GM19035 (cell line): Measurements from ENCODE around the gene DEPDC5.
A peak's percentile ranks its signal among the peaks of the same experiment; 100 is the strongest.
"Not testable (repeated sequence)": the region's sequence is repeated elsewhere in the genome, so short reads cannot be mapped to it uniquely, and the experiment has no call there.

ENCODE experiments used
- ATAC-seq: cut with Tn5 transposase; IDR thresholded peaks from one replicate; pipeline ENCODE4 v1.9.1; 2021; ENCODE audit not compliant: unreplicated experiment

DEPDC5 gene

GRCh38 chr22:31748490-31748889 is 5.3 kb upstream of the DEPDC5 start:
- no peak for ATAC-seq

DNA sequence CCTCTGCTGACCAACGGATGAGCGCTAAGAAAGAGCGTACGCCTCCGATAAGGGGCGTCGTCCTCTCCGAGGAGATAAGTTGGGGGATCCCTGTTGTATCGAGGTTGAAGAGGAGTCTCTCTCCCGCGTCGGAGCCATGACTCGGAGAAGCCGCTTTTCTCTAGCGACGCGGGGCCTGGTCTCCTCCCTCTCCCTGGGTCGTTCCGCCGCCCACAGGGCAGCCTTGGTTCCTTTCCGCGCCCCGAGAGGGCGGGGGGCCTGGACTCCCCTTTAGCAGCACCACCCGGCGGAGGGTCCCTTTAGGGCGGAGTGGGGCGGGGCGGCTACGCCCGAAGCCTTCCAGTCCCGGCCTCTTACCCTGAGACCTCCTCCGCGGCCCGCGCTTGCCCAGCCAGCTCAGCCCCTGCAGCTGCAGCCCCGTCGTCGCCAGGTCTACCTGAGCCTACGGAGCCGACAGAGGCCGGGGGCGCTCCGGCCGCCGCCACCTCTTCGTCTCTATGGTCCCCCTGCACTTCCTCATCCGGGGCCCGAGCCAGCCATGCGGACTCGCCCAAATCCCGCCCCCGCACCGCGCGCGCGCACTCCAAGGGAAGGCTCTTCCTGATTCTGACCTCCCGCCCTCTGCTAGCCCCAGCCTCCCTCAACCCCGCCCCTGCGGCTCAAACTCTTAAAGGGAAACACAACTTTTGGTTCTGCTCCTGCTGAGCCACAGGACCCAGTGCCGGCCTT is 4.0 kb upstream of the DEPDC5 start, which contains the start of gene PRR14L:
Gene PRR14L, minus strand, starts transcription at position 497 of the 729 bp plus-strand sequence. CDS start 11,272 bp downstream, outside the sequence.
- peak; percentile 63 for ATAC-seq

DNA sequence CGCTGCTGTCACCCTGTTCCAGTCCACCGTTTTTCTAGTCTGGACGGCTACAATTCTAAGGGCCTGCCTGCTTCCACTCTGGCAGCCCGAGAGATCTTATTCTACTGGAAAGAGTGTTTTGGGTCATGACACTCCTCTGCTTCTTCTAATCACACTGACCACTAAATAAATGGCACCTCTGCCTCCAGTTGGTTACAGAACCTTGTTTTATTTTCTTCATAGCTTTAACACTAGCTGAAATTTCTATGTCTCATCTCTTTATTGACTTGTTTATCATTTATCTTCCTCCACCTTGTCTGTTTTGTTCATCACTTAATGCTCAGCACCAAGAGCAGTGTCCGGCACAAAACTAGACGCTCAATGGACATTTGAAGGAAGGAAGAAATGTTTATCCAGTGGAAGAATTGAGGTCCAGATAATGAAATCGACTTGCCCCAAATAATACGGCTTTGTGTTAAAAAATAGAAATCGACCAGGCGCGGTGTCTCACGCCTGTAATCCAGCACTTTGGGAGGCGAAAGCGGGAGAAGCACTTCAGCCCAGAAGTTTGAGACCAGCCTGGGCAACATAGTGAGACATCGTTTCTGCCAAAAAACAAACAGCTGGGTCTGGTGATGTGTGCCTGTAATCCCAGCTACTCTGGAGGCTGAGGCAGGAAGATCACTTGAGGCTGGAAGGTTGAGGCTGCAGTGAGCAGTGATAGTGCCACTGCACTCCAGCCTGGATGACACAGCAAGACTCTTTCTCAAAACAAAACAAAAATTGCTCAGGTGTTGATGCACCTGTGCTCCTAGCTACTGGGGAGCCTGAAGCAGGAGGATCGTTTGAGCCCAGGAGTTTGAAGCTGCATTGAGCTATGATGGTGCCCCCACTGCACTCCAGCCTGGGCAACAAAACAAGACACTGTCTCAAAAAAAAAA is 3.2 kb upstream of the DEPDC5 start:
- ATAC-seq, result no peak

- no peak for ATAC-seq
These were observed 1.5 kb upstream of the DEPDC5 start for GRCh38 chr22:31752096-31752847.

DNA sequence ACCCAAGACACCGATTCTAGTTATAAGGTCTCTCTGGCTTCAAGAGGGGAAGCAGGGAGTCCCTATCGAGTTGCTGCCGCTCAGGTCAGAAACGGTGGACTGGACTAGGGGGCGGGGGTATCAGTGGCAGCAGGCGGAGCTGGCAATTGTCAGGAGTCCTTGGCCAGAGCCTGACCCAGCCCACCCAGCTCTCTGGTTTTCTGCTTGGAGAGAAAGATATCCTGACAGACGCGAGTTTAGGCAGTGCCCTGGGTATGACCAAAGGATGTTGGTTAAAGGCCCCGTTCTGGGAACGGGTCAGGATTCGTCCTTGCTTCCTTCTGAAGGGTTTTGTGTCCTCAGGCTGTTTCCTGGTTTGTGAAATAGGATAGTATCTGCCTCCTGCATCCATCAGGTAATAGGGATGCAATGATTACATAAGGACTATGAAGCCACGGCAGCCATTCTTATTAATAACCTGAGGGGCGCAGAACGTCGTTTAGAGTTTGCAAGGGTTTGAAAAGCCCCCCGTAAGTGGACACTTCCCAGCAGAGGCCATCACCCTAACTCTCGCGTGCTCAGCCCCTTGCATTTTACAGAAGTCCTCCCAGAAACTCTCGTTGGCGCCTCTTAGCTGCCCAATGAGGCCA is 700 bp upstream of the DEPDC5 start:
- ATAC-seq, result peak; percentile 10

GRCh38 chr22:31754813-31755212 is 994 bp downstream of the DEPDC5 start:
- no peak for ATAC-seq

DNA sequence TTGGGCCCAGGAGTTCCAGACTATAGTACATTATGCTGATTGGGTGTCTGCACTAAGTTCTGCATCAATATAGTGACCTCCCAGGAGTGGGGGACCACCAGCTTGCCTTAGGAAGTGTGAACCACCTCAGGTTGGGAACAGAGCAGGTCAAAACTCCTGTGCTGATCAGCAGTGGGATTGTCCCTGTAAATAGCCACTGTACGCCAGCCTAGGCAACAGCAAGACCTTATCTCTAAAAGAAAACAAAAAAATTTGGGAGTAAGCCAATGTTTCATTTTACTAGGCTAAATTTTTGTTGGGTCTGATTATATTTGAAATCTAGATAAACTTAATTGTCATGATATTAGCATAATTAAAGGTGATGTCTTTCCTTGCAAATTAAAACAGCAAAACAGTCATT is 3.4 kb downstream of the DEPDC5 start:
- ATAC-seq, result no peak

DNA sequence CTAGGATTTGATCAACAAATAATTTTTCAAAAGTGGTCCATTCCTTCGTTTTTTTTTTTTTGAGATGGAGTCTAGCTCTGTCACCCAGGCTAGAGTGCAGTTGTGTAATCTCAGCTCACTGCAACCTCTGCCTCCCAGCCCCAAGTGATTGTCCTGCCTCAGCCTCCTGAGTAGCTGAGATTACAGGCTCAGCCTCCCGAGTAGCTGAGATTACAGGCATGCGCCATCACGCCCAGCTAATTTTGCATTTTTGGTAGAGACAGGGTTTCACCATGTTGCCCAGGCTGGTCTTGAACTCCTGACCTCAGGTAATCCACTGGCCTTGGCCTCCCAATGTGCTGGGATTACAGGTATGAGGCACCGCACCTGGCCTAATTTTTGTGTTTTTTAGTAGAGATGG is 5.0 kb downstream of the DEPDC5 start:
- not testable (repeated sequence) for ATAC-seq

DNA sequence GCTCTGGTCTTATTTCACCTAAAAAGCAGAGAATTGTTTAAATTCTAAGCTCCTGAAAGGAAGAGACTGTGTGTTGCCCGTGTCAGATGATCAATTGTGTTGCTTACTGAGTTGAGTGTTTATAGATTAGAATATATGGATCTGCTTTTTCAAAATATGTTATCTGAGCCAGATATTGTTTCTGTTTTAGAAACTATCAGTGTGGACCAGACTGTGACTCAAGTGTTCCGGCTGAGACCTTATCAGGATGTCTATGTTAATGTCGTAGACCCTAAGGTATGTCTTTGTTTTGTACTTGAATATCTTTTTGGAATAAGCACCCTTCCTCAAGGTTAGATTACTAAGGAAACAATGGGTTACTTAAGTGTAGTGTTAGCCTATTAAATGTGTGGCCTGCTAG is 11.0 kb downstream of the DEPDC5 start:
- no peak for ATAC-seq

DNA sequence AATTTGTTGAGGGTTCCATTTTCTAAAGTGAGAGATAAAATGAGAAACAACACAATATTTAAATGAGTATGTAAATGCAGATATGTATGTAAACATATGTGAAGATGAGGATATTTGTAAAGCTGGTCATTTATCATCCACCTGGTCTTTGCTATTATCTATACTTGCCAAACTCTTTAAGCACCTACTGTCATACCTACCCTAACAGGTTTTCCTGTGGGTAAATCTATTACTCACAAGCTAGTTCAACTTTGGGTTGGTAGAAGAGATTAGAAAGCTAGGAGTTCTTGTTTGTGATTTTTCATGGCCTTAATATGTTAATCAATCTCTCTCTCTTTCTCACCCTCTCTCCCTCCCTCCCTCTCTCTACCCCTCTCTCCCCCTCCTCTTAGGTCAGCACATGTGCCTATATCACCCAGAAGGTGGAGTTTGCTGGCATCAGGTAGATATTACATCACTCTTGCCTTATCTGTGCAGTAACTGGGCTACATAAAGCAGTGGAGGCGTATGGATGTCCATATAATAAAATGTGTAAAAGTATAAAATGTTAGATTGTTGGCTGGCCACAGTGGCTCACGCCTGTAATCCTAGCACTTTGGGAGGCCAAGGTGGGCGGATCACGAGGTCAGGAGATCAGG is 14.7 kb downstream of the DEPDC5 start:
- ATAC-seq, result no peak

GRCh38 chr22:31773416-31773815 is 19.6 kb downstream of the DEPDC5 start:
- ATAC-seq, result no peak

DNA sequence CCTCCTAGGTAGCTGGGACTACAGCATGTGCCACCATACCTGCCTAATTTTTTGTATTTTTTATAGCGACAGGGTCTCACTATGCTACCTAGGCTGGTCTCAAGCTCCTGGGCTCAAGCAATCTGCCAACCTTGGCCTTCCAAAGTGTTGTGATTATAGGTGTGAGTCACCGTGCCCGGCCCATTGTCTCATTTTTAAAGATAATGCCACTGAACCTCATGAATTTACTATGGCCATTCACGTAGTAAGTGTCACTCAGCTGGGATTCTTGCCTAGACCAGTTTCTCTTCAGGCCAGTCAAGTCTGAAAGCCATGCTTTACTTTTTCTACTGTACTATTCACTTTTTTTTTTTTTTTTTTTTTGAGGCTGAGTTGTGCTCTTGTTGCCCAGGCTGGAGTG is 22.4 kb downstream of the DEPDC5 start:
- no peak for ATAC-seq

DNA sequence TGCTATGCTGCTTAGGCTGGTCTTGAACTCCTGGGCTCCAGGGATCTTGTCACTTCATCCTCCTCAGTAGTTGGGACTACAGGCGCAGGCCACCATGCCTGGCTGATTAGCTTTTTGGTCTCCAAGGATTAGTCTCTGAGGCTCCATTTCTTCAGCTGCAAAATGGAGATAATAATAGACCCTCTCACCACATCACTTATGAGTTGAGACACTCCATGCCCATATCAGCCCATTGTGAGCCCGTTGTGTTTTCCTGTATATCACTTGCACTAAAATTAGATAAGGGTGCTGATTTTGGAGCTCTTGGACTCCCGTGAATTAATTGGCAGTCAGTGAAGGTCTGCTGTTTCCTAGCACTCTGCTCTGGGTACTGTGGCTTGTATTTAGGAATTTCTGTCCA is 36.0 kb downstream of the DEPDC5 start:
- no peak for ATAC-seq

DNA sequence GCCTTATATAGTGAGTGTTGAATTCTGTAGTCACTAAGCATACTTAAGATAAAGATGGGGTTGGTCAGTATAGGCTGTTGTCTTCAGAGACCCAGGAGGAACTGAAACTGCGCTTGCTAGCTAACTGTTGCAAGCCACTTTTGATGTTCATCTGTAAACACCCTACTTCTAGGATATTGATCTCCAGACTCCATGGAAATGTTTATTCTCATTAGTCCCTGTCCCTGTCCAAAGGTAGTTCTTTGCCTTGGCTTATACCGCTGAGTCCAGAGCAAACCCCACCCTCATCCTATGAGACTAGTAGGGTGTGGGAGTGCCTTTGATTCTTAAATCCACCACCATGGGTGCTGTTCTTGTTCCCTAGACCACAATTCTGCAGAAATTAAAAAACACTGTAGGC is 36.4 kb downstream of the DEPDC5 start:
- peak; percentile 58 for ATAC-seq

DNA sequence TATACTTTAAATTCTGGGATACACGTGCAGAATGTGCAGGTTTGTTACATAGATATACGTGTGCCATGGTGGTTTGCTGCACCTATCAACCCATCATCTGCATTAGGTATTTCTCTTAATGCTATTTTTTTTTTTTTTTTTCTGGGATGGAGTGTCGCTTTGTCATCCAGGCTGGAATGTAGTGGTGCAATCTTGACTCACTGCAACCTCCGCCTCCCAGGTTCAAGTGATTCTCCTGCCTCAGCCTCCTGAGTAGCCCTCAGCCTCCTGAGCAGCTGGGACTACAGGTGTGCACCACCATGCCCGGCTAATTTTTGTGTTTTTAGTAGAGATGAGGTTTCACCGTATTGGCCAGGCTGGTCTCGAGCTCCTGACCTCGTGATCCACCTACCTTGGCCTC is 45.5 kb downstream of the DEPDC5 start:
- not testable (repeated sequence) for ATAC-seq

DNA sequence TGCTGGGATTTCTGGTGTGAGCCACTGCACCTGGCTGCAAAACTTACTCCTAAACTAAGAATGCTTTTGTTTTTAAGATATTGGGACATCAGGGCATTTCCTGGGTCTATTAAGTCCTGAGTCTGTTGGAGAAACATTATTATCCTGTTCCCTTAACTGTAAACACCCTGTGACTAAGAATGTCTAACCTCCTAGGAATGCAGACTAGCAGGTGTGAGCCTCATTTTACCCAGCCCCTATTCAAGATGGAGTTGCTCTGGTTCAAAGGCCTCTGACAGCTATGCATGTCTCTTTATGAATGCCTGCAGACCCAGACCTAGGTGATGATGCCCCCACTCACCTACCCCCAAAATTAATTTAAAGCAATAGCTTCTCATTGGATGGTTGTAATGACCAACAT is 46.2 kb downstream of the DEPDC5 start:
- ATAC-seq, result no peak

- ATAC-seq, result not testable (repeated sequence)
These were observed 47.0 kb downstream of the DEPDC5 start for GRCh38 chr22:31800861-31801260.

DNA sequence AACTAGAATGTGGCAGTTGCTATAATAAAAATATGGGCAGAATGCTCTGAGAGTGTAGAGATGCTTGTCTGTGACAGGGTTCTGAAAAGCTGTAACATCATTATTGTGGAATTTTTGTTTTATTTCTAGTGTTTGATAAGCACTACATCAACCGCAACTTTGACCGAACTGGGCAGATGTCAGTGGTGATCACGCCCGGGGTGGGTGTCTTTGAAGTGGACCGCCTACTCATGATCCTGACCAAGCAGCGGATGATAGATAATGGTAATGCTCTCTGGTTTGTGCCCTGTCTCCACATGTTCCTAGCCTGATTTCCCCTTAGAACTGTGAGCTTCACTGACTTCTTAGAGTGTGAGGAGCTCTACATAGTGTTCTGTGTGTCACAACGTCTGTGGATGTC is 48.8 kb downstream of the DEPDC5 start:
- ATAC-seq, result no peak

GRCh38 chr22:31806751-31807150 is 52.9 kb downstream of the DEPDC5 start:
- no peak for ATAC-seq

DNA sequence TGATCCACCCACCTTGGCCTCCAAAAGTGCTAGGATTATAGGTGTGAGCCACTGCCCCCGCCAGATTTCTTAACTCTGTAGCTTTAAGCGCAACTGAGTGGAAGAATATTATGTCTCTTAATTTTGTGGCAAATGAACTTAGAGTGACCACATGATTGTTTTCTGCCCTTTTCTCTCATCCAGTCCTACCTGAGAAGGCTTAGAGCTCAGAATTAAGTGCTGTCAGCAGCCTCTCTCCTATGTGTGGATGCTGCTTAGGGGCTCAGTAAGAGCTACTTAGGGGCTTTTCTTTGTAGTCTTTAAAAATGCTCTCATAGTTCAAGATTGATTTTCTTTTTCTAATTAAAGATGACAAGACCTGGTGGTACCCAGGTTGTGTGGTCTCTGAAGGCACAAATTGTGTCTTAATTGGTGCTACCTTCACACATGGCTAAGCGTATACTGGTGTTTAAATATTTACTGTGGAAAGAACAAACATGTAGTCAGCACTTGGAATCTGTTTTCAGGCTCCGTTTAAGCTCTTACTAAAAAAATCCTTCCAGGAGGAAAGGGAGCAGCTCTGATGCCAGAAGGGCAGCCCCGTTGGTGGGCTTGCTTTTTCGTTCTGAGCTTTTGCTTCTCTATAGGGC is 59.3 kb downstream of the DEPDC5 start:
- ATAC-seq, result no peak
